Measurements from ENCODE around the gene NLGN1. TPM values are rescaled to one million over a fixed set of nuclear protein-coding genes. Genes with fewer than 3 reads are reported as not detected.
"Not testable (repeated sequence)": the region's sequence is repeated elsewhere in the genome, so short reads cannot be mapped to it uniquely, and the experiment has no call there.

Gene NLGN1
- total RNA-seq = 1 to 10 TPM in 3 of 4 donors, under 1 TPM in 1; 0.80 to 4.4 (median 1.8) TPM

GRCh38 chr3:173397161-173398110, at the start of gene NLGN1:
Gene NLGN1 (plus strand): TSS chr3:173397744.
- 2 to 3% methylated on average over 65 to 66 of the region's 70 CpGs for WGBS, 2 donors
- DNase-seq (ENCODE audit: low spot score in 2 of 2) = peak; percentile 39 to 91

GRCh38 chr3:173351886-173352285, 45.7 kb upstream of the NLGN1 start:
- no peak overlapping the region for H3K4me3 ChIP-seq (ENCODE audit: low read depth, poor library complexity, severe bottlenecking)
- no peak for DNase-seq (ENCODE audit: low spot score in 2 of 2)
- intact Hi-C loops (cut with DNase I; ENCODE audit: low total_unique reads) = no loop called here
- TF ChIP-seq CTCF (IDR thresholded peaks at IDR 0.05) = no peak
- TF ChIP-seq POLR2A (IDR thresholded peaks at IDR 0.05) = no peak

More at GRCh38 chr3:173397161-173398110, at the start of gene NLGN1:
- TF ChIP-seq POLR2A (IDR thresholded peaks at IDR 0.05) = no peak
- TF ChIP-seq CTCF (IDR thresholded peaks at IDR 0.05) = no peak
- peak within 1 kb of the TSS; percentile 57 for H3K4me3 ChIP-seq (ENCODE audit: low read depth, poor library complexity, severe bottlenecking)
- intact Hi-C loops (cut with DNase I; ENCODE audit: low total_unique reads) = no loop called here

DNA sequence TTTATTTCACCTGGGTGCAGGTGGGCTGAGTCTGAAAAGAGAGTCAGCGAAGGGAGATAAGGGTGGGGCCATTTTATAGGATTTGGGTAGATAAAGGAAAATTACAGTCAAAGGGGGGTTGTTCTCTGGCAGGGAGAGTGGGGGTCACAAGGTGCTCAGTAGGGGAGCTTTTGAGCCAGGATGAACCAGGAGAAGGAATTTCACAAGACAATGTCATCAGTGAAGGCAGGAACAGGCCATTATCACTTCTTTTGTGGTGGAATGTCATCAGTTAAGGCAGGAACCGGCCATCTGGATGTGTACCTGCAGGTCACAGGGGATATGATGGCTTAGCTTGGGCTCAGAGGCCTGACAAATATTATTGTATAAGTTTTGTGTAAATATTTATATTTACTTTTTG, 44.4 kb upstream of the NLGN1 start:
- WGBS, 2 donors = 75 to 83% methylated on average over 2 of the region's 2 CpGs
- DNase-seq (ENCODE audit: low spot score in 2 of 2); intact Hi-C loops (cut with DNase I; ENCODE audit: low total_unique reads); H3K4me3 ChIP-seq (ENCODE audit: low read depth, poor library complexity, severe bottlenecking): not testable (repeated sequence)

DNA sequence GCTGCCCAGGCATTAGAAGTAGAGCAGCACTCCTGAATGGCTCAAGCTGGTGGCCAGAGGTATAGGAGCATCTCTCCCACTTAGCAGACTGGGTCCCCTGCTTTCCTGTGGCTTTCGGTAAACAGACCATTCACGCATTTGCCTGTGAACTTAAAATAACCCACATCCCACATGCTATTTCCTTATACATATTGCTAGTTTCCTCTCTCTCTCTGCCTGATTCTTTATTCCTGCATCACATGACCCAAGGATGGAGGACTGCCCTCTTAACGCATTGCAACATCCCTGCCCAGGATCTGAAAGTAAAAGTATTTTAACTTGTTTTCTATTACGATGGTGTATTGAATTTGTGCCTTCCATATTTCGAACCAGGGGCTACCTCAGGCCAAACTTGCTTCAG, 43.4 kb upstream of the NLGN1 start:
- H3K4me3 ChIP-seq (ENCODE audit: low read depth, poor library complexity, severe bottlenecking) = no peak overlapping the region
- no peak for DNase-seq (ENCODE audit: low spot score in 2 of 2)
- TF ChIP-seq POLR2A (IDR thresholded peaks at IDR 0.05) (no peak), CTCF (IDR thresholded peaks at IDR 0.05) (no peak)
- intact Hi-C loops (cut with DNase I; ENCODE audit: low total_unique reads) = no loop called here
- WGBS, 2 donors = 74 to 82% methylated on average over 5 of the region's 5 CpGs

DNA sequence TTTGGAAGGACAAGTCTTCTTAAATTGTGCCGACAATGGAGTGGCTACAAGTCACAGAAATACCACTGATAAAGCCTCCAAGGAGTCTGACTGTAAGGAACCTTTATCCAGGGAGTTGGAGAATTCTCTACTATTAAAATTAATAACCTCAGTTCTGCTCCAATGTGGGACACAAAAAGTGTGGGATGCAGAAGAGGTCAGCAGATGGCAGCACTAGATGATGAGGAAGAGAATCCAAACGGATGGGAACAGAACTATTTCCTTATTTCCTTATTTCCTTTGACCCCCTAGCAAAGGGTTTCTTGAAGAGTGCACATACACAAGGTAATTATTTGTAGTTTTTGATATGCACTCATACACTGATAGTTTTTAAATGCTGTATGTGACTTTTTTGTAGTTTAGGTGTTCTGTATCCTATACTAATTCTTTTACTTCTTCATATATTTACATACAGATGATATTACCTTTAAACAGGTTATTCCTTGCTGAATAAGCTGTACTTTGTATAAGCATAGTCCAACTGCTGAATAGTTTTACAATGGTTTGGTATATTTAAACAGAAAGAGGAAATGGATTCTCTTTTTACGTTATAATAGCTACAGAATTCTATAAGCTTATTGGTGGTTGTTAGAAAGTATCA, 25.6 kb upstream of the NLGN1 start:
- intact Hi-C loops (cut with DNase I; ENCODE audit: low total_unique reads) = no loop called here
- DNase-seq (ENCODE audit: low spot score in 2 of 2) = no peak
- no peak overlapping the region for H3K4me3 ChIP-seq (ENCODE audit: low read depth, poor library complexity, severe bottlenecking)
- WGBS, 2 donors = 35 to 41% methylated on average over 3 of the region's 3 CpGs
- no peak for TF ChIP-seq CTCF (IDR thresholded peaks at IDR 0.05)
- no peak for TF ChIP-seq POLR2A (IDR thresholded peaks at IDR 0.05)

- TF ChIP-seq POLR2A (IDR thresholded peaks at IDR 0.05) (no peak), CTCF (IDR thresholded peaks at IDR 0.05) (no peak)
- intact Hi-C loops (cut with DNase I; ENCODE audit: low total_unique reads) = no loop called here
- WGBS, 2 donors = 89 to 90% methylated on average over 3 of the region's 3 CpGs
- H3K4me3 ChIP-seq (ENCODE audit: low read depth, poor library complexity, severe bottlenecking) = no peak overlapping the region
- DNase-seq (ENCODE audit: low spot score in 2 of 2) = no peak
Measured at GRCh38 chr3:173380681-173381080, 16.9 kb upstream of the NLGN1 start.

DNA sequence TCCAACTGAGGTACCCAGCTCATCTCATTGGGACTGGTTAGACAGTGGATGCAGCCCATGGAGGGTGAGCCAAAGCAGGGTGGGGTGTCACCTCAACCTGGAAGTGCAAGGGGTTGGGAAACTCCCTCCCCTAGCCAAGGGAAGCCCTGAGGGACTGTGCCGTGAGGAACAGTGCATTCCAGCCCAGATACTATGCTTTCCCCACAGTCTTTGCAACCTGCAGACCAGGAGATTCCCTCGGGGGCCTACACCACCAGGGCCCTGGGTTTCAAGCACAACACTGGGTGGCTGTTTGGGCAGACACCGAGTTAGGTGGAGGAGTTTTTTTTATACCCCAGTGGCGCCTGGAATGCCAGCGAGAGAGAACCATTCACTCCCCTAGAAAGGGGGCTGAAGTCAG, 15.6 kb upstream of the NLGN1 start:
- H3K4me3 ChIP-seq (ENCODE audit: low read depth, poor library complexity, severe bottlenecking); DNase-seq (ENCODE audit: low spot score in 2 of 2); intact Hi-C loops (cut with DNase I; ENCODE audit: low total_unique reads): not testable (repeated sequence)
- 81 to 86% methylated on average over 5 of the region's 5 CpGs for WGBS, 2 donors

Measured in lower leg skin (tissue), 4 donors.